ENCODE measurements around the gene TRIM49.
"Not testable (repeated sequence)": the region's sequence is repeated elsewhere in the genome, so short reads cannot be mapped to it uniquely, and the experiment has no call there.

Gene TRIM49

GRCh38 chr11:89808475-89808874 lies at the start of gene TRIM49:
TSS of gene TRIM49 (minus strand) at chr11:89808575. CDS start at chr11:89804469, 4,106 bp downstream.
- not testable (repeated sequence) for DNase-seq (ENCODE audit: low read depth)

DNA sequence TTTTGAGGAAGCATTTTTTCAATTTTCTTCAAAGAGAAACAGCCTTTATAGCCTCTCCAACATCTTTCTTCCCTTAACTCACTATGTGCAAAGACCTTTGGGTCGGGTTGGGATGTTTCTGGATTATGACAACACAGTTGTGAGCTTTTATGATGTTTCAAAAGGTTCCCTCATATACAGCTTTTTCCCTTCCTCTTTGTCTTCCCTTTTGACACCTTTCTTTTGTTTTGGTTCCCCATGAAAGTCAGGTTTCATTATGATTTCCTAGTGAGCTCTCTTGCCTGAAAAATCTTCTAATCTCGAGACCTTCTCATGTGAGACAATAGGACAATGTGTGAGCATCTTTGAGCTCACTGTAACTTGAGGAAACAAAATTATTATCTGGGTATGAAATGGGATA lies 18.3 kb upstream of the TRIM49 start:
- DNase-seq (ENCODE audit: low read depth), result not testable (repeated sequence)

GRCh38 chr11:89820008-89820407 lies 11.6 kb upstream of the TRIM49 start:
- DNase-seq (ENCODE audit: low read depth), result not testable (repeated sequence)

DNA sequence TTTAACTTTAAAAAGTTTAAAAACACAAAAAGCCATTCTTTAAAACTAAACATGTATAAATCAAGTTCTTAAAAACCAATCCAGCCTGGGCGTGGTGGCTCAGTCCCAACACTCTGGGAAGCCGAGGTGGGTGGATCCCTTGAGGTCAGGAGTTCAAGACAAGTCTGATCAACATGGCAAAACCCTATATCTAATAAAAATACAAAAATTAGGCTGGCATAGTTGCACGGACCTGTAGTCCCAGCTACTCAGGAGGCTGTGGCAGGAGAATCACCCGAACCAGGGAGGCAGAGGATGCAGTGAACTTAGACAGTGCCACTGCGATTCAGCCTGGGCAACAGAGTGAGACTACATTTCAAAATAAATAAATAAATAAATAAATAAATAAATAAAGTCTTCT lies 5.2 kb upstream of the TRIM49 start:
- not testable (repeated sequence) for DNase-seq (ENCODE audit: low read depth)

GRCh38 chr11:89787506-89788063 lies 20.8 kb downstream of the TRIM49 start:
- not testable (repeated sequence) for DNase-seq (ENCODE audit: low read depth)

DNA sequence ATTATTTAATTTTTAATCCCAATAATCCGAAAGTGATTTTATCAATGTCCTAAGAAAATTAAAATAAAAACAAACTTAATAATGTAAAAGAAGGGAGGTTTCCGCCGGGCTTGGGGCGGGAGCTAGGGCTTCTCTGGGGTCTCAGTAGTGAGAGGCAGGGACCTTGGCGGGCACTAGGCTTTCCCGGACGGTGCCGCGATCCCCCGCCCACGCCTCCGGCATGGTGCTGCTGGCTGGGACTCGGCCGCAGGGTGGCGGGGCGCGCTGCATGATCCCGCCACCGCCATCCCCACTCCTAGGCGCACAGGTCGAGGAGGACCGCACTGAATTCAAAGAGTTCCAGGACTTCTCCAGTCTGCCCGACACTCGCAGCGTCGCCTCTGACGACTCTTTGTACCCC lies 22.6 kb downstream of the TRIM49 start:
- DNase-seq (ENCODE audit: low read depth), result not testable (repeated sequence)

DNA sequence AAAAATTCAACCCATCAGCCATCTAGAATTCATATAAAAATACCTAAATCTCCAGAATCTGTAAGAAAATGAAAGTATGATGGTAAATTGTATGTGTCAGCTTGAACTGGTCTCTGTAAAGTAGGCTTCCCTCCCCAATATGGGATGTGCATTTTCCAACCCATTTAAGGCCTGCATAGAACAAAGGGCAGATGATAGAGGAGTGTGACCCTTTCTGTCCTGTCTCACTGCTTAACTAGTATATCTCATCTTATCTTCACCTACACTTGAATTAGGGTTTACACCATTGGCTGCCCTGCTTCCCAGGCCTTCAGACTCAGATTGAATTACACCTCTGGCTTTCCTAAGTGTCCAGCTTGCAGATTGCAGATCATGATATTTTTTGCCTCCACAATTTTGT lies 57.6 kb downstream of the TRIM49 start:
- DNase-seq (ENCODE audit: low read depth), result not testable (repeated sequence)

Measured in stimulated activated CD8-positive, alpha-beta memory T cell treated with anti-CD3 and anti-CD28 coated beads, Interleukin-12 subunit alpha, Interleukin-12 subunit beta, amount 100 ng/mL, for 1 hour (primary cell).